ENCODE data around the gene TMEM106C. TPM values are rescaled to one million over a fixed set of nuclear protein-coding genes. Genes with fewer than 3 reads are reported as not detected.

TMEM106C gene
- total RNA-seq, 5 donors from 2014 or later (not counting 1 experiment from before 2014, with no cell fraction given) = 25.8 to 36.5 (median 31.3) TPM

GRCh38 chr12:48013287-48013686 lies 49.9 kb downstream of the TMEM106C start:
- H3K4me3 ChIP-seq (ENCODE audit: control insufficient read depth in 1 of 2, extremely low read depth in 1 of 2, low read length in 1 of 2) = no peak overlapping the region
- H3K27me3 Mint-ChIP-seq = peaks cover 26 to 60% of the 10 kb centered on the region in 2 donors

GRCh38 chr12:48015129-48015528 lies 51.7 kb downstream of the TMEM106C start:
- DNase-seq (no peak), ATAC-seq (replicated peaks in 1 of 4) (no peak)
- Mint-ChIP-seq H3K36me3 (no peaks in the 10 kb centered on the region), H3K4me3 (no peak overlapping the region), H3K9me3 (no peaks in the 10 kb centered on the region), H3K27me3 (peaks cover 19 to 50% of the 10 kb centered on the region in 2 donors), H3K27ac (no peak overlapping the region), H3K4me1 (no peaks in the 10 kb centered on the region)
- H3K27ac ChIP-seq (ENCODE audit: low read length) = no peak overlapping the region
- H3K27me3 ChIP-seq (replicated peaks in 1 of 2; ENCODE audit: control insufficient read depth in 2 of 2, extremely low read depth in 1 of 2, insufficient read depth in 2 of 2, low read length in 1 of 2) = peaks cover 0 to 37% of the 10 kb centered on the region in 2 experiments
- CTCF ChIA-PET = interaction anchor here (0.5 to 0.6 kb wide), 2 partner anchors 69 to 361 kb away, joined by 3 to 7 read pairs; no protein-coding TSS in a partner anchor
- no peak overlapping the region for H3K4me3 ChIP-seq (ENCODE audit: control insufficient read depth in 1 of 2, extremely low read depth in 1 of 2, low read length in 1 of 2)
- H3K4me1 ChIP-seq (ENCODE audit: control insufficient read depth in 1 of 2, extremely low read depth in 1 of 2, insufficient read depth in 2 of 2, low read length in 2 of 2) = no peaks in the 10 kb centered on the region
- POLR2A ChIA-PET = no interaction called here
- no CpG with 5 or more reads among the region's 1 CpG for WGBS (ENCODE audit: insufficient coverage)
- H3K9me3 ChIP-seq = no peaks in the 10 kb centered on the region
- no peaks in the 10 kb centered on the region for H3K36me3 ChIP-seq (ENCODE audit: control insufficient read depth in 2 of 2, extremely low read depth in 1 of 2, insufficient read depth in 1 of 2, low read length in 1 of 2)

More at GRCh38 chr12:48013287-48013686, 49.9 kb downstream of the TMEM106C start:
- CTCF ChIA-PET = interaction anchor here in 1 of 2 donors (0.6 kb wide), 1 partner anchor 62 kb away, joined by 3 read pairs; no protein-coding TSS in a partner anchor
- Histone ChIP-seq H3K4me1 (ENCODE audit: control insufficient read depth in 1 of 2, extremely low read depth in 1 of 2, insufficient read depth in 2 of 2, low read length in 2 of 2) (no peaks in the 10 kb centered on the region), H3K27me3 (replicated peaks in 1 of 2; ENCODE audit: control insufficient read depth in 2 of 2, extremely low read depth in 1 of 2, insufficient read depth in 2 of 2, low read length in 1 of 2) (peaks cover 2 to 41% of the 10 kb centered on the region in 2 experiments), H3K9me3 (no peaks in the 10 kb centered on the region), H3K27ac (ENCODE audit: low read length) (no peak overlapping the region), H3K36me3 (ENCODE audit: control insufficient read depth in 2 of 2, extremely low read depth in 1 of 2, insufficient read depth in 1 of 2, low read length in 1 of 2) (no peaks in the 10 kb centered on the region)
- no peak for DNase-seq
- Mint-ChIP-seq H3K27ac (no peak overlapping the region), H3K4me3 (no peak overlapping the region), H3K36me3 (no peaks in the 10 kb centered on the region), H3K4me1 (no peaks in the 10 kb centered on the region), H3K9me3 (no peaks in the 10 kb centered on the region)
- no CpG with 5 or more reads among the region's 2 CpGs for WGBS (ENCODE audit: insufficient coverage)
- no peak for ATAC-seq (replicated peaks in 1 of 4)
- POLR2A ChIA-PET = interaction anchor here in 1 of 2 donors (0.6 kb wide), 1 partner anchor 384 kb away, joined by 4 read pairs; no protein-coding TSS in a partner anchor

GRCh38 chr12:48015954-48016353 lies 52.6 kb downstream of the TMEM106C start:
- no peaks in the 10 kb centered on the region for H3K36me3 ChIP-seq (ENCODE audit: control insufficient read depth in 2 of 2, extremely low read depth in 1 of 2, insufficient read depth in 1 of 2, low read length in 1 of 2)
- H3K27me3 ChIP-seq (replicated peaks in 1 of 2; ENCODE audit: control insufficient read depth in 2 of 2, extremely low read depth in 1 of 2, insufficient read depth in 2 of 2, low read length in 1 of 2) = peaks cover 0 to 30% of the 10 kb centered on the region in 2 experiments
- ChIA-PET POLR2A (no interaction called here), CTCF (no interaction called here)
- 88% methylated on average over 5 of the region's 7 CpGs for WGBS (ENCODE audit: insufficient coverage)
- DNase-seq (no peak), ATAC-seq (replicated peaks in 1 of 4) (no peak)
- Mint-ChIP-seq H3K36me3 (no peaks in the 10 kb centered on the region), H3K27me3 (peaks cover 15 to 45% of the 10 kb centered on the region in 2 donors), H3K9me3 (no peaks in the 10 kb centered on the region), H3K4me3 (no peak overlapping the region), H3K27ac (no peak overlapping the region), H3K4me1 (no peaks in the 10 kb centered on the region)
- no peaks in the 10 kb centered on the region for H3K9me3 ChIP-seq
- no peaks in the 10 kb centered on the region for H3K4me1 ChIP-seq (ENCODE audit: control insufficient read depth in 1 of 2, extremely low read depth in 1 of 2, insufficient read depth in 2 of 2, low read length in 2 of 2)
- no peak overlapping the region for H3K4me3 ChIP-seq (ENCODE audit: control insufficient read depth in 1 of 2, extremely low read depth in 1 of 2, low read length in 1 of 2)
- no peak overlapping the region for H3K27ac ChIP-seq (ENCODE audit: low read length)

- H3K36me3 ChIP-seq (ENCODE audit: control insufficient read depth in 2 of 2, extremely low read depth in 1 of 2, insufficient read depth in 1 of 2, low read length in 1 of 2) = no peaks in the 10 kb centered on the region
- H3K36me3 Mint-ChIP-seq = no peaks in the 10 kb centered on the region
Measured at GRCh38 chr12:48016373-48017020, 53.1 kb downstream of the TMEM106C start.

GRCh38 chr12:48017496-48017895 lies 54.1 kb downstream of the TMEM106C start:
- H3K27ac Mint-ChIP-seq = no peak overlapping the region
- peaks cover 21 to 49% of the 10 kb centered on the region in 2 donors for H3K27me3 Mint-ChIP-seq
- CTCF ChIA-PET = no interaction called here
- H3K4me3 Mint-ChIP-seq = no peak overlapping the region
- 49% methylated on average over 2 of the region's 5 CpGs for WGBS (ENCODE audit: insufficient coverage)
- H3K4me1 Mint-ChIP-seq = no peaks in the 10 kb centered on the region
- H3K9me3 Mint-ChIP-seq = no peaks in the 10 kb centered on the region
- POLR2A ChIA-PET = no interaction called here
- no peaks in the 10 kb centered on the region for H3K36me3 Mint-ChIP-seq
- H3K4me3 ChIP-seq (ENCODE audit: control insufficient read depth in 1 of 2, extremely low read depth in 1 of 2, low read length in 1 of 2) = no peak overlapping the region
- DNase-seq = no peak
- H3K4me1 ChIP-seq (ENCODE audit: control insufficient read depth in 1 of 2, extremely low read depth in 1 of 2, insufficient read depth in 2 of 2, low read length in 2 of 2) = no peaks in the 10 kb centered on the region
- no peaks in the 10 kb centered on the region for H3K36me3 ChIP-seq (ENCODE audit: control insufficient read depth in 2 of 2, extremely low read depth in 1 of 2, insufficient read depth in 1 of 2, low read length in 1 of 2)
- no peaks in the 10 kb centered on the region for H3K9me3 ChIP-seq
- H3K27me3 ChIP-seq (replicated peaks in 1 of 2; ENCODE audit: control insufficient read depth in 2 of 2, extremely low read depth in 1 of 2, insufficient read depth in 2 of 2, low read length in 1 of 2) = peaks cover 0 to 35% of the 10 kb centered on the region in 2 experiments
- H3K27ac ChIP-seq (ENCODE audit: low read length) = no peak overlapping the region
- no peak for ATAC-seq (replicated peaks in 1 of 4)

More at GRCh38 chr12:48016373-48017020, 53.1 kb downstream of the TMEM106C start:
- Histone ChIP-seq H3K4me3 (ENCODE audit: control insufficient read depth in 1 of 2, extremely low read depth in 1 of 2, low read length in 1 of 2) (no peak overlapping the region), H3K9me3 (no peaks in the 10 kb centered on the region), H3K27ac (ENCODE audit: low read length) (no peak overlapping the region), H3K4me1 (ENCODE audit: control insufficient read depth in 1 of 2, extremely low read depth in 1 of 2, insufficient read depth in 2 of 2, low read length in 2 of 2) (no peaks in the 10 kb centered on the region), H3K27me3 (replicated peaks in 1 of 2; ENCODE audit: control insufficient read depth in 2 of 2, extremely low read depth in 1 of 2, insufficient read depth in 2 of 2, low read length in 1 of 2) (peaks cover 0 to 31% of the 10 kb centered on the region in 2 experiments)
- Mint-ChIP-seq H3K4me3 (no peak overlapping the region), H3K27me3 (peaks cover 11 to 45% of the 10 kb centered on the region in 2 donors), H3K27ac (no peak overlapping the region), H3K4me1 (no peaks in the 10 kb centered on the region), H3K9me3 (no peaks in the 10 kb centered on the region)
- ChIA-PET POLR2A (no interaction called here), CTCF (no interaction called here)
- 77% methylated on average over 4 of the region's 8 CpGs for WGBS (ENCODE audit: insufficient coverage)
- ATAC-seq (replicated peaks in 1 of 4) (no peak), DNase-seq (no peak)

GRCh38 chr12:48017921-48018617 lies 54.7 kb downstream of the TMEM106C start:
- no peaks in the 10 kb centered on the region for H3K4me1 ChIP-seq (ENCODE audit: control insufficient read depth in 1 of 2, extremely low read depth in 1 of 2, insufficient read depth in 2 of 2, low read length in 2 of 2)
- Mint-ChIP-seq H3K9me3 (no peaks in the 10 kb centered on the region), H3K36me3 (no peaks in the 10 kb centered on the region), H3K4me1 (no peaks in the 10 kb centered on the region), H3K4me3 (no peak overlapping the region), H3K27me3 (peaks cover 21 to 51% of the 10 kb centered on the region in 2 donors), H3K27ac (no peak overlapping the region)
- DNase-seq (no peak), ATAC-seq (replicated peaks in 1 of 4) (no peak)
- ChIA-PET POLR2A (no interaction called here), CTCF (no interaction called here)
- no peaks in the 10 kb centered on the region for H3K36me3 ChIP-seq (ENCODE audit: control insufficient read depth in 2 of 2, extremely low read depth in 1 of 2, insufficient read depth in 1 of 2, low read length in 1 of 2)
- no peak overlapping the region for H3K27ac ChIP-seq (ENCODE audit: low read length)
- no peak overlapping the region for H3K4me3 ChIP-seq (ENCODE audit: control insufficient read depth in 1 of 2, extremely low read depth in 1 of 2, low read length in 1 of 2)
- H3K9me3 ChIP-seq = no peaks in the 10 kb centered on the region
- WGBS (ENCODE audit: insufficient coverage) = 94% methylated on average over 3 of the region's 4 CpGs
- peaks cover 0 to 38% of the 10 kb centered on the region in 2 experiments for H3K27me3 ChIP-seq (replicated peaks in 1 of 2; ENCODE audit: control insufficient read depth in 2 of 2, extremely low read depth in 1 of 2, insufficient read depth in 2 of 2, low read length in 1 of 2)

Data from T-cell (primary cell).